NCI-H82 (cell line): Measurements from ENCODE around the gene MIOX.
"Not testable (repeated sequence)": the region's sequence is repeated elsewhere in the genome, so short reads cannot be mapped to it uniquely, and the experiment has no call there.

Experiments used
- DNase-seq: peaks from one replicate; lab custom pipeline; 2025; lab: John Stamatoyannopoulos, UW

MIOX gene

GRCh38 chr22:50529897-50530579 lies 43.4 kb downstream of the MIOX start, which contains the start of gene TYMP:
TYMP (minus strand) TSS chr22:50530012; CDS start chr22:50529709, 303 bp downstream.
- no peak for DNase-seq

DNA sequence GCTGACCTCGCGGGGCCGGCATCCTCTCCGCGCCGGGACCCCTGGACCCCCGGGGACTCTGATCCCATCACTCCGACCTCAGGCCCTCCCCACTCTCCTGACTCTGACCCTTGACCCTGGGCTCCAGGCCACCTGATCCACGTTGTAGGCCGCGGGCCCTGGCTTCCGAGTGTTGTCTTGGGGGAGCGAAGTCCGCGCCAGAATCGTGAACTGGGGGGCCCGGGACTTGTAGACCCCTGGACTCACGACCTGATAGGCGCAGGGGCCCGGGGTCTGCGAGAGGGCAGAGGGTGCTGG lies 43.9 kb downstream of the MIOX start:
- DNase-seq, result no peak

- DNase-seq, result peak; percentile 57
These were observed 44.4 kb downstream of the MIOX start for GRCh38 chr22:50530877-50531545.

DNA sequence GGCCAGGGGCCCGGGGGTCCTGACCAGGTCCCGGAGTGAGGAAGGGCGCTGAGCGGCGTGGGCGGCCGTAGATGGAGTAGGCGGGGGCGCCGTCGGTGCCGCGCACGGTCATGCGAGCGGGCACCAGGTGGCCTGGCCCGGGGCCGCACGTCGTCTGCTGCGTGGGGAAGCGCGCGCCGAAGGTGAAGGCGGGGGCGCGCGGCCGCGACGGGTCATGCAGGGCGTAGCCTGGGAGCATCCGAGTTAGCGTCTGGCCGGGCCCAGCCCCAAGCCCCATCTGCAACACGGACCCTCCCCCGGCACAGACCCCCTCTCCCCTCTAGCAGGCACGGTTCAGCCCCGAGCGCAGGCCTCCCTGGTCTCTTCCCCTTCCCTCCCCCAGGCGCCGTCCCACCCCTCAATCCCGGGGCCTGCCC lies 44.9 kb downstream of the MIOX start:
- no peak for DNase-seq

DNA sequence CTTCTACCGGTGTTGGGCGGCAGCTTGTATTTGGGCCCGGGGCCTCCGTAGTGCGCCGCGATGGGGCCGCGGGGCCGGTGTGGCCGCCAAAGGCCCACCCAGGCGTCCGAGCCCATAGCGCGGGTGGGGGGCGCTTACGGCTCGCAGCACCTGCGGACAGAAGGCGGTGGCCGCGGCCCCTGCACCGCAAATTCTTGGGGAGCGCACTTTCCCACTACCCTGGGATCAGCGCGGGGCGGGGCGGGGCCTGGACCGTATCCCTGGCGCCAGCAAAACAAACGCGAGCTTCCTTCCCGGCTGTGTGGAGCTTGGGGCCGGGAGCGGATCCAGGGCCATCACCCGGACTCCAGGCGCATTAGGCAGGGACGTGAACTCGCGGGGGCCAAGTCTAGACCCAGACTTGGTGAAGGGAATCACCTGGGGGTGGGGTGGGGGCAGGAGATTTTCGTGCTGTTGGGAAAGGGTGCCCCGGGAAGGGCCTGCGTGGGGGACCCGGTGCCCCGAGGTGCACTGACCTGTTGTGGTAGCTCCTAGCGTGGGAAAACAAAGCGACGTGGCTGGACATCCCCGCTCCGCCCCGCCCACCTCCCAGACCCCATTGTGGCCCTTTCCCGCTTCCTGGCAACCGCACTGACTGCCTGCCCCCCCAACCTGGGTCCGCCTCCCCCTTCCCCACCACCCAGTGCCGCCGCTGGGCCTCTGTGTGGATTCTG lies 45.5 kb downstream of the MIOX start:
- no peak for DNase-seq

GRCh38 chr22:50532824-50533796 lies 46.5 kb downstream of the MIOX start:
- DNase-seq, result no peak

GRCh38 chr22:50533856-50534711 lies 47.4 kb downstream of the MIOX start:
- DNase-seq, result not testable (repeated sequence)

- DNase-seq, result no peak
These were observed 48.5 kb downstream of the MIOX start for GRCh38 chr22:50535113-50535512.

DNA sequence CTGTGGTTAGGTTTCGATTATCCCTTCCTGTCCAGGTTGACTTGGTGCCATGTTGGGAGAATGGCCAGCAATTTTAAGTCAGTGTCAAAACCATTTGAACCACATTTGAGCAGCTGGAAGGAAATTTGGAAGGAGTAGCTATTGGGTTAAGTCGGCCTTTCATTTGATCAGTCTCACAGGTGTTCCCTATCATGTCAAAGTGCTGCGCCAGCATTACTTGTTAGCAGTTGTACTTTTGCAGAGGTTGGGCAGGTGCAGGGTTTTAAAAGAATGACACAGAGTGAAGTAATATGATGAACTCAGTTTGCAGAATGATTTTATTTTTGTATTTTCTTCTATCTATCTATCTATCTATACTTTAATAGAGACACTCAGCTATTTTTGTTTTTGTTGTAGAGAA lies 49.6 kb downstream of the MIOX start:
- no peak for DNase-seq

GRCh38 chr22:50537765-50538164 lies 51.1 kb downstream of the MIOX start:
- DNase-seq, result no peak
